ENCODE results near the gene COL11A2. TPM values are rescaled to one million over a fixed set of nuclear protein-coding genes. Genes with fewer than 3 reads are reported as not detected.

COL11A2 gene
- total RNA-seq, 1 donor from 2014 or later, result 3.8 TPM

DNA sequence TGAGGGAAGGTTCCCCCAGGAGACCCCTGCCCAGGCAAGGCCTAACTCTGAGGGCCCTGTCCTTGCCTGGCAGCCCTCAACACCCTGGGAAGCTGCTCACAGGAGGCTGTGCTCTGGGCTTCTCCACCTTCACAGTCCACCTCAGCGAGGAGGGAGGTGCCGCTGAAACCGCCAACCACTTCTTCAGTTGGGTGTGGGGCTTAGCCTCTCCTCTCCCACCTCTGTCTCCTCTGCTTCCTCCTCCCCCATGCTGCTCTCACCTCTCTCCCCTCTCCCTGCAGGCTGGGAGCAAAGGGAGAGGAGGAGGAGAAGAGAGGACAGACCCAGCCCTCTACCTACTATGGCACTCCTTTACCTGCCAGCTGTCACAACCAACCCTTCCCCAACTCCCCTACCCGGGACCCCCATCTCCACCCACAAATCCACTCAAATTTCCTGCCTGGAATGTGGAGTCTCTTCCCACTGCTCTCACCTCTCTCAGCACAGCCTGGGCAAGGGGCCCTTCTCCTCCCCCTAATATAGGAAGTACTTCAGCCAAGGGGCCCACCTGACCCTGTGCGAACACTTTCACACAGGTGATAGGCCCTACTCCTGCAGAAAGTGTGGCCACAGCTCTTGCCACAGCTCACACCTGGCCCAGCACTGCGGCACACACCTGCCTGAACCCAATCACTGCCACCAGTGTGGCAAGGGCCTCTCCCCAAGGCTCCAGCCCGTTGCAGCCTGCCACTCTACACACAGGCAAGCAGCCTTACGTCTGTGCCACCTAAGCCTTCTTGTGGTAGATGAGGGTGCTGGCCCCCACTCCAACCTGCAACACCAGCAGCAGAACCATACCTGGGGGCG is 23.2 kb upstream of the COL11A2 start:
- Mint-ChIP-seq H3K36me3 (ENCODE audit: unreplicated experiment) (no peaks in the 10 kb centered on the region), H3K27me3 (ENCODE audit: unreplicated experiment) (peaks cover 17% of the 10 kb centered on the region), H3K9me3 (ENCODE audit: unreplicated experiment) (peaks cover 4% of the 10 kb centered on the region), H3K4me3 (ENCODE audit: unreplicated experiment) (no peak overlapping the region), H3K27ac (ENCODE audit: unreplicated experiment) (no peak overlapping the region), H3K4me1 (ENCODE audit: low read depth, unreplicated experiment) (peaks cover 3% of the 10 kb centered on the region)
- TF ChIP-seq, protein P1, sequence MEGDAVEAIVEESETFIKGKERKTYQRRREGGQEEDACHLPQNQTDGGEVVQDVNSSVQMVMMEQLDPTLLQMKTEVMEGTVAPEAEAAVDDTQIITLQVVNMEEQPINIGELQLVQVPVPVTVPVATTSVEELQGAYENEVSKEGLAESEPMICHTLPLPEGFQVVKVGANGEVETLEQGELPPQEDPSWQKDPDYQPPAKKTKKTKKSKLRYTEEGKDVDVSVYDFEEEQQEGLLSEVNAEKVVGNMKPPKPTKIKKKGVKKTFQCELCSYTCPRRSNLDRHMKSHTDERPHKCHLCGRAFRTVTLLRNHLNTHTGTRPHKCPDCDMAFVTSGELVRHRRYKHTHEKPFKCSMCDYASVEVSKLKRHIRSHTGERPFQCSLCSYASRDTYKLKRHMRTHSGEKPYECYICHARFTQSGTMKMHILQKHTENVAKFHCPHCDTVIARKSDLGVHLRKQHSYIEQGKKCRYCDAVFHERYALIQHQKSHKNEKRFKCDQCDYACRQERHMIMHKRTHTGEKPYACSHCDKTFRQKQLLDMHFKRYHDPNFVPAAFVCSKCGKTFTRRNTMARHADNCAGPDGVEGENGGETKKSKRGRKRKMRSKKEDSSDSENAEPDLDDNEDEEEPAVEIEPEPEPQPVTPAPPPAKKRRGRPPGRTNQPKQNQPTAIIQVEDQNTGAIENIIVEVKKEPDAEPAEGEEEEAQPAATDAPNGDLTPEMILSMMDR (IDR thresholded peaks at IDR 0.05; ENCODE audit: partially characterized antibody, unreplicated experiment), result no peak
- no peak for DNase-seq

DNA sequence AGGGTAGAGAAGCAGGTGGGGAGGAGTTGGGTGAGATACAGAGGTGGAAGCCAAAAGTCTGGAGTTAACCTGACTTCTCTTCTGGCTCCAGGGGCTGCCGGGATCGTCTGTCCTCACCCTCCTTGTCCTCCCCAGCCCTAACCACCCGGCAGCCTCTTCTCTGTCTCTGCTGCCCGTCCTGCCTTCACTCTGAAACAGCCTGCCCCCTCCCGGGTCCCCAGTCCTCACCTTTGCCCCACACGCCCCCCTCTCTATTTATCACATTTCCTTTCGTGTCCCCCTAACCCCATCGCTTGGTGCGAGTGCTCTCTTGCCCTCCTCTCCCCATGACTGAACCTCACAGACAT is 21.7 kb upstream of the COL11A2 start:
- DNase-seq, result no peak
- no peaks in the 10 kb centered on the region for H3K36me3 Mint-ChIP-seq (ENCODE audit: unreplicated experiment)
- TF ChIP-seq, protein P1 (IDR thresholded peaks at IDR 0.05; ENCODE audit: partially characterized antibody, unreplicated experiment), result no peak
- peak overlapping the region; percentile 89 for H3K4me3 Mint-ChIP-seq (ENCODE audit: unreplicated experiment)
- no peak overlapping the region for H3K27ac Mint-ChIP-seq (ENCODE audit: unreplicated experiment)
- peaks cover 20% of the 10 kb centered on the region for H3K27me3 Mint-ChIP-seq (ENCODE audit: unreplicated experiment)
- H3K4me1 Mint-ChIP-seq (ENCODE audit: low read depth, unreplicated experiment), result peaks cover 3% of the 10 kb centered on the region
- peaks cover 6% of the 10 kb centered on the region for H3K9me3 Mint-ChIP-seq (ENCODE audit: unreplicated experiment)

- H3K36me3 Mint-ChIP-seq (ENCODE audit: unreplicated experiment), result no peaks in the 10 kb centered on the region
- peaks cover 3% of the 10 kb centered on the region for H3K4me1 Mint-ChIP-seq (ENCODE audit: low read depth, unreplicated experiment)
Observed at GRCh38 chr6:33213166-33213988, 21.1 kb upstream of the COL11A2 start.

DNA sequence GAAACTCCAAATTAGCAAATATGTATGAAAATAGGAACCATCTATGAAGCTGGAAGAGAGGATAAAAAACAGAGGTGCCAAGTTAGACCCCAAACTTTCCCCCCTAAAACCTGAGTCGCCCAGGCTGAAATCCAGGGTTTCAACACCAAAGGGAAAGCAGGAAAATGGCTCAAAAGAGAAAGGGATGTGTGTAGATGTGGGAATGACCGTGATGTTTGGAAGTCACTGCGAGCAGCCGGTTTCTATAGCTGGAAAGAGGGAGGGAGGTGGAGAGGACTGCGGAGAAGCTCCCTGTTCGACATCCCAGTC is 20.5 kb upstream of the COL11A2 start:
- H3K4me3 Mint-ChIP-seq (ENCODE audit: unreplicated experiment), result peak overlapping the region; percentile 89
- H3K4me1 Mint-ChIP-seq (ENCODE audit: low read depth, unreplicated experiment), result peaks cover 3% of the 10 kb centered on the region
- peaks cover 18% of the 10 kb centered on the region for H3K27me3 Mint-ChIP-seq (ENCODE audit: unreplicated experiment)
- DNase-seq, result no peak
- H3K9me3 Mint-ChIP-seq (ENCODE audit: unreplicated experiment), result peaks cover 2% of the 10 kb centered on the region
- H3K36me3 Mint-ChIP-seq (ENCODE audit: unreplicated experiment), result no peaks in the 10 kb centered on the region
- peak overlapping the region; percentile 22 for H3K27ac Mint-ChIP-seq (ENCODE audit: unreplicated experiment)
- TF ChIP-seq, protein P1 (IDR thresholded peaks at IDR 0.05; ENCODE audit: partially characterized antibody, unreplicated experiment), result no peak

More at GRCh38 chr6:33213166-33213988, 21.1 kb upstream of the COL11A2 start:
- peak overlapping the region; percentile 89 for H3K4me3 Mint-ChIP-seq (ENCODE audit: unreplicated experiment)
- DNase-seq, result peak; percentile 55
- H3K27ac Mint-ChIP-seq (ENCODE audit: unreplicated experiment), result no peak overlapping the region
- peaks cover 5% of the 10 kb centered on the region for H3K9me3 Mint-ChIP-seq (ENCODE audit: unreplicated experiment)
- TF ChIP-seq, protein P1 (IDR thresholded peaks at IDR 0.05; ENCODE audit: partially characterized antibody, unreplicated experiment), result no peak
- H3K27me3 Mint-ChIP-seq (ENCODE audit: unreplicated experiment), result peaks cover 22% of the 10 kb centered on the region

Measured in glutamatergic neuron (in vitro differentiated cells).